Brain microvascular endothelial cell (primary cell): ENCODE measurements around the gene CFAP97D1.

ENCODE experiments used
- DNase-seq: peaks from one replicate; pipeline ENCODE4 v3.0.0-alpha.2; 2020
- H3K27ac ChIP-seq: fragments of 250-450 bp; sonication (Bioruptor Pico); 2 replicates; pipeline ENCODE4 v1.5.1; 2020; ENCODE audit warnings: mild to moderate bottlenecking, moderate library complexity
- H3K27me3 ChIP-seq: fragments of 250-450 bp; sonication (Bioruptor Pico); replicated peaks from 2 replicates; pipeline ENCODE4 v1.5.1; 2020; ENCODE audit warnings: mild to moderate bottlenecking
- H3K36me3 ChIP-seq: fragments of 250-450 bp; sonication (Bioruptor Pico); replicated peaks from 2 replicates; pipeline ENCODE4 v1.5.1; 2020; ENCODE audit warnings: mild to moderate bottlenecking
- H3K4me3 ChIP-seq: 2 replicates; pipeline ENCODE4 v1.5.1; 2011; ENCODE audit warnings: low read depth, mild to moderate bottlenecking, control low read depth, low read length, moderate library complexity
- CTCF ChIP-seq: IDR thresholded peaks from 2 replicates; pipeline ENCODE4 v1.5.1; 2011; ENCODE audit warnings: low read depth, mild to moderate bottlenecking, moderate library complexity, low read length, control low read depth, inconsistent platforms; ENCODE audit errors: missing control alignments
- in situ Hi-C: cut with HindIII; loops from 2 replicates; pipeline ENCODE4 v1.10.0; 2017; ENCODE audit warnings: low sequenced_read_pairs, low pct_ligation_motif_present

CFAP97D1 gene

GRCh38 chr17:43817826-43818225, 37.6 kb downstream of the CFAP97D1 start:
- no peak for DNase-seq
- Histone ChIP-seq H3K4me3 (no peak overlapping the region), H3K36me3 (peaks cover 30% of the 10 kb centered on the region), H3K27ac (no peak overlapping the region), H3K27me3 (no peaks in the 10 kb centered on the region)
- TF ChIP-seq CTCF, result no peak
- in situ Hi-C loops, result no loop called here

GRCh38 chr17:43818966-43819365, 38.7 kb downstream of the CFAP97D1 start:
- DNase-seq, result no peak

GRCh38 chr17:43820759-43821158, 40.5 kb downstream of the CFAP97D1 start:
- H3K36me3 ChIP-seq, result peaks cover 35% of the 10 kb centered on the region
- no peak overlapping the region for H3K27ac ChIP-seq
- no peak for DNase-seq
- in situ Hi-C loops, result no loop called here
- TF ChIP-seq CTCF, result no peak
- H3K4me3 ChIP-seq, result no peak overlapping the region
- no peaks in the 10 kb centered on the region for H3K27me3 ChIP-seq

More at GRCh38 chr17:43818966-43819365, 38.7 kb downstream of the CFAP97D1 start:
- H3K27me3 ChIP-seq, result no peaks in the 10 kb centered on the region
- H3K27ac ChIP-seq, result no peak overlapping the region
- H3K4me3 ChIP-seq, result no peak overlapping the region
- TF ChIP-seq CTCF, result no peak
- peaks cover 28% of the 10 kb centered on the region for H3K36me3 ChIP-seq
- in situ Hi-C loops, result no loop called here

GRCh38 chr17:43822570-43823190, 42.4 kb downstream of the CFAP97D1 start:
- TF ChIP-seq CTCF, result no peak
- DNase-seq, result no peak
- Histone ChIP-seq H3K4me3 (no peak overlapping the region), H3K36me3 (peaks cover 36% of the 10 kb centered on the region), H3K27me3 (no peaks in the 10 kb centered on the region), H3K27ac (no peak overlapping the region)
- in situ Hi-C loops, result no loop called here

- Histone ChIP-seq H3K4me3 (no peak overlapping the region), H3K27ac (no peak overlapping the region), H3K27me3 (no peaks in the 10 kb centered on the region), H3K36me3 (peaks cover 39% of the 10 kb centered on the region)
- no peak for DNase-seq
- TF ChIP-seq CTCF, result no peak
- in situ Hi-C loops, result no loop called here
Observed at GRCh38 chr17:43823350-43824084, 43.3 kb downstream of the CFAP97D1 start.

- Histone ChIP-seq H3K36me3 (peaks cover 54% of the 10 kb centered on the region), H3K27me3 (no peaks in the 10 kb centered on the region), H3K27ac (no peak overlapping the region), H3K4me3 (no peak overlapping the region)
- TF ChIP-seq CTCF, result no peak
- DNase-seq, result no peak
- in situ Hi-C loops, result no loop called here
Observed at GRCh38 chr17:43825567-43825966, 45.3 kb downstream of the CFAP97D1 start.
